Measurements from ENCODE around the gene CHPT1.

DNA sequence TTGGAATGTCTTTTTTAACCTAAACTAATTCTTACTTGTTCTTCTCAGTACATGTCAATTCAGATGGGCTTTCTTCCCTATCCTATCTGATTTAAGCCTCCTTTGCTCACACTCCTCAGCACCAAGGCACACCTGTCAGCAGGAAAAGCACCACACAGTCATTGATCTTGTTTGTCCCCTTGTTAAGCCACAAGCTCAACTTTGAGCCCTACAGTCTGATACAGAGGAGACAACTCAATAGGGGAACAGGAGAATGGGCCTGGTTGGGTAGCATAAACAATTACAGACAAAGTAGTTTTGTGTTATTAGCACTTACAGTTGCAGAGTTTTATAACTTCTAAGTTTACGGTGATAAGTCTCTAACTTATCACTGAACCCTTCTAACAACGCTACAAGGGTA, 71.3 kb downstream of the CHPT1 start:
- TF ChIP-seq SP1 (IDR thresholded peaks at IDR 0.05) (no peak), ZNF384 (IDR thresholded peaks at IDR 0.05) (no peak), LEF1 (IDR thresholded peaks at IDR 0.05; ENCODE audit: borderline replicate concordance) (no peak), TARDBP (IDR thresholded peaks at IDR 0.05) (no peak), ELF4 (IDR thresholded peaks at IDR 0.05) (no peak), FOXM1 (IDR thresholded peaks at IDR 0.05; ENCODE audit: borderline replicate concordance) (no peak), FOXK2 (IDR thresholded peaks at IDR 0.05) (no peak), BHLHE40 (IDR thresholded peaks at IDR 0.05; ENCODE audit: borderline replicate concordance) (no peak), SUZ12 (IDR thresholded peaks at IDR 0.05) (no peak), FOXA1 (IDR thresholded peaks at IDR 0.05) (no peak), HDGF (IDR thresholded peaks at IDR 0.05; ENCODE audit: borderline replicate concordance) (no peak), L3MBTL2 (conservative IDR thresholded peaks at IDR 0.05) (no peak)
- TF ChIP-seq, protein P1, sequence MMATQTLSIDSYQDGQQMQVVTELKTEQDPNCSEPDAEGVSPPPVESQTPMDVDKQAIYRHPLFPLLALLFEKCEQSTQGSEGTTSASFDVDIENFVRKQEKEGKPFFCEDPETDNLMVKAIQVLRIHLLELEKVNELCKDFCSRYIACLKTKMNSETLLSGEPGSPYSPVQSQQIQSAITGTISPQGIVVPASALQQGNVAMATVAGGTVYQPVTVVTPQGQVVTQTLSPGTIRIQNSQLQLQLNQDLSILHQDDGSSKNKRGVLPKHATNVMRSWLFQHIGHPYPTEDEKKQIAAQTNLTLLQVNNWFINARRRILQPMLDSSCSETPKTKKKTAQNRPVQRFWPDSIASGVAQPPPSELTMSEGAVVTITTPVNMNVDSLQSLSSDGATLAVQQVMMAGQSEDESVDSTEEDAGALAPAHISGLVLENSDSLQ (IDR thresholded peaks at IDR 0.05), result no peak
